Motor neuron (in vitro differentiated cells): Measurements from ENCODE around the gene ARHGAP19. TPM values are rescaled to one million over a fixed set of nuclear protein-coding genes. Genes with fewer than 3 reads are reported as not detected.

ENCODE experiments used
- ATAC-seq, 8 experiments: fragments of 200-7000 bp; cut with Tn5 transposase; replicated peaks in 6 of 8; 2 replicates each; pipeline ENCODE4 v1.8.0; 2021; ENCODE audit warnings: mild to moderate bottlenecking in 8 of 8, moderate library complexity in 8 of 8
- H3K27ac ChIP-seq, 2 donors: fragments of 250-450 bp; sonication (Bioruptor Pico); 2 replicates each; pipeline ENCODE4 v1.9.0; 2021; ENCODE audit warnings: antibody characterized with exemption in 2 of 2, mild to moderate bottlenecking in 2 of 2, moderate library complexity in 1 of 2
- H3K4me1 ChIP-seq, 2 donors: fragments of 250-450 bp; sonication (Bioruptor Pico); replicated peaks in 1 of 2; 2 replicates each; pipeline ENCODE4 v1.6.1; 2021; ENCODE audit warnings: antibody characterized with exemption in 2 of 2, mild to moderate bottlenecking in 2 of 2, moderate library complexity in 1 of 2
- H3K4me3 ChIP-seq, 5 donors: fragments of 250-450 bp; sonication (Bioruptor Pico); 2 replicates each; pipeline ENCODE4 v1.9.0; 2021; ENCODE audit warnings: antibody characterized with exemption in 5 of 5, mild to moderate bottlenecking in 5 of 5, moderate library complexity in 4 of 5
- WGBS, 10 experiments: fragments of 450-650 bp; shearing (Covaris generic); methylation state at CpG; one replicate each; pipeline ENCODE4 v1.0.0; 2022; 5-methylcytosine and 5-hydroxymethylcytosine counted together
- in situ Hi-C, 9 experiments: fragments of 400-800 bp; cut with MboI; loops; one replicate each; pipeline ENCODE4 v1.15.0; 2021; ENCODE audit warnings: low sequenced_read_pairs in 9 of 9, low pct_unique_long_range_greater_than_20kb in 2 of 9; ENCODE audit not compliant: unreplicated experiment in 9 of 9
- total RNA-seq, 8 experiments: library from RNA; unstranded; fragments of 300-600 nt; gene quantifications; 2 replicates each; pipeline versions ENCODE4 v1.2.3 to v1.2.4, GENCODE V29; 2022

ARHGAP19 gene
- total RNA-seq, 8 experiments from 2014 or later = 2.4 to 18.0 (median 11.9) TPM

DNA sequence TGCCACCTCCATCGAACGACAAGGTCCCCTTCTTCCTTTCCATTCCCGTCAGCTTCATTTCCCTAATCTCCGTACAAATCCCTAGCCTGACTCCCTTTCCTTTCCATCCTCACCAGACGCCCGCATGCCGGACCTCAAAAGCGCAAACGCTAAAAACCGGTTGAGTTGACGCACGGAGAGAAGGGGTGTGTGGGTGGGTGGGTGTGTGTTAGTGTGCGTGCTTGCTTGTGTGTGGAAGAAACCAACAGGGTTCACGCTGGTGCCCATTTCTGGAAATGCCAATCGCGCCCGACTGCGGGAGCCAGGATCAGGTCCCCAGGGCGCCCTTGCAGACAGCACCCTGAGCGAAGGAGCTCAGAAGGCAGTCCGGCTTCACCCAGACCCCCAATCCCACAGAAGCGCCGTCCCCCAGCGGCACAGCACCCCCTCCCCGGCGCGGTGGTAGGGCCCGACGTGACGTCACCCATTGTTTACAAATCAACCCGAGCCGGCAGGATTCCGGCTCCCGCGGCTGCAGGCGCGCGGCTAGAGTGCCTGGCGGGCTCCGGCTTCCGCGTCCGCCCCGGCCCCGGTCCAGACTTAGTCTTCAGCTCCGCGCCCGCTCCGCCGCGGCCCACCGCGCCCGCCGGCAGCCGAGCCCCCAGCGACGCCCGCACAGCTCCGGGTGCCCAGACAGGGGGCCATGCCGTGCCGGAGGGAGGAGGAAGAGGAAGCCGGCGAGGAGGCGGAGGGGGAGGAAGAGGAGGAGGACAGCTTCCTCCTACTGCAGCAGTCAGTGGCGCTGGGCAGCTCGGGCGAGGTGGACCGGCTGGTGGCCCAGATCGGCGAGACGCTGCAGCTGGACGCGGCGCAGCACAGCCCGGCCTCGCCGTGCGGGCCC is 26.6 kb upstream of the ARHGAP19 start, which contains the start of gene FRAT1:
Gene FRAT1, plus strand, starts transcription at position 500 of the 880 bp plus-strand sequence. Its CDS starts 183 bp downstream, at position 683.
- ATAC-seq = peak; percentile 79 to 89 (median 82)
- peak within 1 kb of the TSS; percentile 46 to 98 (median 97) for H3K4me3 ChIP-seq
- WGBS, 10 experiments = 0 to 8% (median 1%) methylated on average over 1 to 9 of the region's 79 CpGs; no CpG with 5 or more reads in 4 of the 10 experiments
- H3K27ac ChIP-seq = peak within 1 kb of the TSS; percentile 99 to 100
- peaks cover 24% of the 10 kb centered on the region in 2 donors for H3K4me1 ChIP-seq
- in situ Hi-C loops = no loop called here

DNA sequence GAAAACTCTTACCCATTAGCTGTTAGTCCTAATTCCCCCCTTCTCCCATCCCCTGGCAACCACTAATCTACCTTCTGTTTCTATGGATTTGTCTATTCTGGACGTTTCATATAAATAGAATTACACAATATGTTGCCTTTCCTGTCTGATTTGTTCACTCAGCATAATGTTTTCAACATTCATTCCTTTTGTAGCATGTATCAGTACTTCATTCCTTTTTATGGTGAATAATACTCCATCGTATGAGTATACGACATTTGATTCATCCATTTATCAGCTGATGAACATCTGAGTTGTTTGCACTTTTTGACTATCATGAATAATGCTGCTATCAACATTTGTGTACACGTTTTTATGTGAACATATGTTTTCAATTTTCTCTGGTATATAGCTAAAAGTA is 22.2 kb upstream of the ARHGAP19 start:
- 0 to 64% (median 39%) methylated on average over 1 to 4 of the region's 4 CpGs for WGBS, 10 experiments
- ATAC-seq = no peak
- Histone ChIP-seq H3K4me1 (peaks cover 0 to 4% of the 10 kb centered on the region in 2 donors), H3K4me3 (no peak overlapping the region), H3K27ac (no peak overlapping the region)
- in situ Hi-C loops = no loop called here

DNA sequence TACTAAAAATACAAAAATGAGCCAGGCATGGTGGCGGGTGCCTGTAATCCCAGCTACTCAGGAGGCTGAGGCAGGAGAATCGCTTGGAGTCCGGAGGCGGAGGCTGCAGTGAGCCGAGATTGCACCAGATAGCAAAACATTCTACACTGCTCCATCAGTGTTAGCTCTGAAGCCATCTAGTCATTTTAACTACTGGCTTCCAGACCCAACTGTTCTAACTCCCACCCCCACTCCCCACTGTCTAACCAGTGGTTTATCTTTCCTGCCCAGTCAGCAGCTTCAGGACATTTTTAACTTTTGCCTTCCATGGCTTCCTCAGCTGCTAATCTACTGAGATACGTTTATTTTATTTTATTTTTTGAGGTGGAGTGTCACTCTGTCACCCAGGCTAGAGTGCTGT is 20.5 kb upstream of the ARHGAP19 start:
- Histone ChIP-seq H3K27ac (no peak overlapping the region), H3K4me3 (no peak overlapping the region), H3K4me1 (no peaks in the 10 kb centered on the region)
- WGBS, 10 experiments = 50 to 85% (median 67%) methylated on average over 1 to 3 of the region's 6 CpGs; no CpG with 5 or more reads in 5 of the 10 experiments
- no peak for ATAC-seq
- in situ Hi-C loops = no loop called here

DNA sequence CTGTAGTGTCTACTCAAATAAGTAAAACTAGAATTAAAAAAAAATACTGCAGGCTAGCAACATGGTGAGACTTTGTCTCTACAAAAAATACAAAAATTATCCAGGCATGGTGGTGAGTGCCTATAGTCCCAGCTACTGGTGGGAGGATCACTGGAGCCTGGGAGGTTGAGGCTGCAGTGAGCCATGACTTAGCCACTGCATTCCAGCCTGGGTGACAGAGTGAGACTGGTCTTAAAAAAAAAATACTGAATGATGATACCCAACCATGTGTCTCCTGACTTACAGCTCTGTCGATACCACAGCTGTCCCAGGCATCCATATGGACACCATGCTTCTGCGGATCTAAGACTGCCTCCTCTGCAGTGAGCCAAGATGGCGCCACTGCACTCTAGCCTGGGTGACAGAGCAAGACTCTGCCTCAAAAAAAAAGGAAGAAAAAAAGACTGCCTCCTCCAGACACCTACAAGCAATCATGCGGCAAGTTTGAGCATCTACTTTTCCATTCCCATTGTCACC is 18.7 kb upstream of the ARHGAP19 start:
- in situ Hi-C loops = no loop called here
- H3K4me1 ChIP-seq = no peaks in the 10 kb centered on the region

DNA sequence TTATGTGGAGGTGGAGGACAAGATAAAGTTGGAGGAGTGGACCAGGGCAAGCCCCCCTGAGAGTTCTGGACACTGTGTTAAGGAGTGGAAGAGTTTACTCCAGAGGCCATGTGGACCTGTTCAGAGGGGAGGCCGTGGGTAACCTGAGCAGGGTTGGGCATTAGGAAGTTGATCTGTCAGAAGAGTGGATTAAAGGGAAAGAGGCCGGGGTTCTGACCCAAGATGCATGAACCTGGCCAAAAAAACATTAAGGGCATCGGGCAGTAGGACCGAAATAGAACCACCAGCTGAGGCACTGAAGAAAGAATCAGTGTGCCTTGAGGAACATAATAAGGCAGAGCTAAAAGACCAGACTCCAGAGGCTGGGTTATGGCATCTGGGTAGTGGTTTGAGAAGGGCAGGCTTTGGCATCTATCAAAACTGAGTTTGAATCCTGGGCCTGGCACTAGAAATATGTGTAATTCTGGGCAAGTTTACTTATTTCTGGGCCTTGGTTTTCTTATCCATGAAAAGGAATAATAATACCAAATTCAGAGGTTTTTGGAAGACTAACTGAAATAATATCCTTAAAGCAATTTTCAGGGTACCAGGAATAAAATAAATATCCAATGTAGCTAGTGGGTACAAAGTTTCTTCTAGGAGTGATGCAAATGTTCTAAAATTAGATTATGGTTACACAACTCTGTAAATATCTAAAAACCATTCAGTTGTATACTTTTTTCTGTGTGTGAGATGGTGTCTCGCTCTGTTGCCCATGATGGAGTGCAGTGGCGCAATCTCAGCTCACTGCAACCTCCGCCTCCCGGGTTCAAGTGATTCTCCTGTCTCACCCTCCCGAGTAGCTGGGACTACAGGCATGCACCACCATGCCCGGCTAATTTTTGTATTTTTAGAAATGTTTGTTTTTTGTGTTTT is 15.7 kb upstream of the ARHGAP19 start:
- in situ Hi-C loops = no loop called here
- no peak overlapping the region for H3K27ac ChIP-seq
- no peak overlapping the region for H3K4me3 ChIP-seq
- WGBS, 10 experiments = 43 to 82% (median 67%) methylated on average over 1 to 8 of the region's 10 CpGs; no CpG with 5 or more reads in 3 of the 10 experiments
- no peaks in the 10 kb centered on the region for H3K4me1 ChIP-seq
- no peak for ATAC-seq

More for the DNA sequence above, 18.7 kb upstream of the ARHGAP19 start:
- 0 to 97% (median 20%) methylated on average over 1 to 4 of the region's 4 CpGs; no CpG with 5 or more reads in 3 of the 10 experiments for WGBS, 10 experiments
- peak in 1 of 8 experiments; percentile 81 for ATAC-seq
- H3K27ac ChIP-seq = no peak overlapping the region
- H3K4me3 ChIP-seq = no peak overlapping the region

DNA sequence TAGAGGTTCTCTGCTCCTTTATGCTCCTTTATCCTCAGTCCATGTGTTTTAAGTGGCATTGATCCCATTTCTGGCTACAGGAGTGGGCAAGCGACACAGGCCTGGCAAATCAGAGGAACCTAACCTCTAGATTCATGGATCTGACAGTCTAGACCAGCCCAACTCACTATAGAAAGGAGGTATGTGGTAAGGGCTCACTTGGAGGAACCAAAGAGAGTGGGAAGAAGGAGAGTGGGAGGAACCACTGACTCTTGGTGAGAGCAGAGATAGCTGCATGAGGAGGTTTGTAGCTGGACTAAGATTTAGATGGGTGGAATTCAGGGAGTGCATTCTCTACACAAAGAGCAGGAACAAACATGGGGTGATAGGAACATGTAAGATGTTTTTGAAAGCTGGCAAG is 15.0 kb upstream of the ARHGAP19 start:
- 60 to 90% (median 75%) methylated on average over 1 of the region's 1 CpG; no CpG with 5 or more reads in 6 of the 10 experiments for WGBS, 10 experiments
- no peak for ATAC-seq
- no peak overlapping the region for H3K4me3 ChIP-seq
- in situ Hi-C loops = no loop called here
- H3K27ac ChIP-seq = no peak overlapping the region
- no peaks in the 10 kb centered on the region for H3K4me1 ChIP-seq

DNA sequence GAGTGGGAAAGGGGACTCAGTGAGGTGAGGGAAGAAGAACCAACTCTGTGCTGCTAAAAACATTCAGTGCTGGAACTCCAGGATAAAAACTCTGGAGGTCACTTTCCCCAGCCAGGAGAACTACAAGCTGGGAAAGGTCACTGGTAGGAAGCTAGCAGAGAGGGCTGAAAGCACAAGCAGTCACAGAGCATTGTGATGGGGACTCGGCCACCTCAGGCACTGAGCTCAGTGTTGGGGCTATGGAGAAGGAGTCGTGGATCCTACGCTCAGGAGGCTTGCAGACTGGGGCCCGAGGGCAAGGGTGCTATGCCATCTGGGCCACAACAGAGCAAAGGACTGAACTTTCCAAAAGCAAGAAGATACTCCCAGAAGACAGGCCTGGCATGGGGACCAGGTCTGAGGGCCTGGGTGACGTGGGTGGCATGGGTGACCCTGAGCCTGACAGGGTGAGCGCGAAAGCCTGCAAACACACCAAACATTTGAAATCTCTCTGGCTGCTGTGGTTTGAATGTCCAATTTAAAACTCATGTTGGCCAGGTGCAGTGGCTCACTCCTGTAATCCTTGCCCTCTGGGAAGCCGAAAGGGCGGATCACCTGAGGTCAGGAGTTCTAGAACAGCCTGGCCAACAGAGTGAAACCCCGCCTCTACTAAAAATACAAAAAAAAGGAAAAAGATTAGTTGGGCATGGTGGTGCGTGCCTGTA is 9.8 kb upstream of the ARHGAP19 start:
- no peak for ATAC-seq
- Histone ChIP-seq H3K27ac (no peak overlapping the region), H3K4me3 (no peak overlapping the region), H3K4me1 (no peaks in the 10 kb centered on the region)
- in situ Hi-C loops = no loop called here
- WGBS, 10 experiments = 20 to 97% (median 84%) methylated on average over 1 to 11 of the region's 11 CpGs; no CpG with 5 or more reads in 1 of the 10 experiments

DNA sequence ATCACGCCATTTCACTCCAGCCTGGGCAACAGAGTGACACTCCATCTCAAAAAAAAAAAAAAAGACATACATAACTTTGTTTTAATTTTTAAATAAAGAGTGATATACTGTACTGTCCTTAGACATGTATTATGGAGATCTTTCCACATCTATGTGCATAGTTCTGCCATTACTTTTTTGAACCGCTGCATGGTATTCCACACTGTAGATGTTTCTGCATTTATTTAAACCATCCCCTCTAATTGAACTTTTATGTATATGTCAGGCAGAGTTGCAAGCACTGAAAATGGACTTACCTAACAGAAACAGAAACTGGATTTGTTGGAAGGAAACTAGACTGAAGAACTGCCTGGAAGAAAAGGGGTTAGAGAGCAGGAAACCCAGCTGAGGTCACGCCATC is 8.5 kb upstream of the ARHGAP19 start:
- WGBS, 10 experiments = 0 to 100% (median 83%) methylated on average over 1 to 3 of the region's 3 CpGs; no CpG with 5 or more reads in 4 of the 10 experiments
- H3K27ac ChIP-seq = no peak overlapping the region

DNA sequence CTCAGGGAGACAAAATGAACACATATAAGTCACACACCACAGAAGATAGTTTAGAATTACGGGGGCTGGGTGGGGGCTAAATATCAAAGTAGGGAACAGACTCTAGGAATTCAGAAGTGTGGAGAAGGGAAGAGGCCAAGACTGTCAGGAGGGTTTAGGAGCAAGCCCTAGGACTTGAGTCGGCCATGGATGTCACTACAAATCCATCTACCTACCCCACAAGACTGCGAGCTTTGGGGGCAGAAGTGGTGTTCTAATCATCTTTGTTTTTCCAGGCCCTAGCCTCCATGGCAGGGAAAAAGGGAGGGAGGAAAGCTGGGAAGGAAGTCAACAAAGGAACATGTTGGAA is 5.8 kb upstream of the ARHGAP19 start:
- WGBS, 10 experiments = 0 to 100% (median 74%) methylated on average over 1 to 2 of the region's 3 CpGs; no CpG with 5 or more reads in 2 of the 10 experiments
- no peak for ATAC-seq
- in situ Hi-C loops = no loop called here
- Histone ChIP-seq H3K4me1 (no peaks in the 10 kb centered on the region), H3K27ac (no peak overlapping the region), H3K4me3 (no peak overlapping the region)

More for the DNA sequence above, 8.5 kb upstream of the ARHGAP19 start:
- Histone ChIP-seq H3K4me1 (no peaks in the 10 kb centered on the region), H3K4me3 (no peak overlapping the region)
- ATAC-seq = peak in 3 of 8 experiments; percentile 44 to 78 (median 56)
- in situ Hi-C loops = no loop called here

DNA sequence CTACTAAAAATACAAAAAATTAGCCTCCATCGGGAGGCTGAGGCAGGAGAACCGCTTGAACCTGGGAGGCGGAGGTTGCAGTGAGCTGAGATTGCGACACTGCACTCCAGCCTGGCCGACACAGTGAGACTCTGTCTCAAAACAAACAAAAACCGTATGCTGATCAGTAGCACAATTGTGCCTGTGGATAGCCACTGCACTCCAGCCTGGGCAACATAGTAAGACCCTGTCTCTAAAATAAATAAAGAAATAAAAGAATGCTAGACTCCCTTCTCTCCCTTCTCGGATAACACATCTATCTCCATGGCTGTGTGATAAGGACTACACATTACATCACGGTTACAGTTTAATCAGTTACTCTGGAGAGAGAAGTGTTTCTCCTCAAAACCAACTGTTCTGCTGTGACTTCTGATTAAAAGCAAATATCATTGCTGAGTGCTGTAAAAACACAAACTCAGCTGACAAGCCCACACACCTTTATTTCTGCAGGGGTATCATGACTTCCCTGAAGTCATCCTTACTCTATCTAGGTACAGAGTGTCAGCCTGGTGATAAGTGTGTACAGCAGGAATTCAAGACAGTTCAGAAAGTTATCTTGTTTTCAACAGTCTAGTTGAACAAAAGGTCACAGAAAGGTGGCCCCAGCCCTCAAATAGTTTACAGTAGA is 5.3 kb upstream of the ARHGAP19 start:
- ATAC-seq = no peak
- Histone ChIP-seq H3K4me3 (no peak overlapping the region), H3K4me1 (no peaks in the 10 kb centered on the region), H3K27ac (no peak overlapping the region)
- in situ Hi-C loops = no loop called here
- WGBS, 10 experiments = 48 to 93% (median 87%) methylated on average over 2 to 8 of the region's 8 CpGs; no CpG with 5 or more reads in 3 of the 10 experiments

DNA sequence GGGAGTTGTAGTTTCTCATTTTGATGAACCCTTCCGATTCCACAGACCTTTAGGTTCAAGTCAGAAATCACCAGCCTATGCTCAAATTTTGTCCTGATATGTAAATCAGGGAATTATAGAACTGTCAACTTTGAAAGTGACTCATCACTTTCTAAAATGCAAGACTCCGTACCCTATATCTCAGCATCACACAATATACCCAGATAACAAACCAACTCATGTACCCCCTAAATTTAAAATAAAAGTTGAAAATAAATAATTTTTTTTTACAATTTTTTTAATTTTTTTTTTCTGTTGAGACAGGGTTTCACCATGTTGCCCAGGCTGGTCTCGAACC is 393 bp upstream of the ARHGAP19 start:
- peaks cover 4 to 7% of the 10 kb centered on the region in 2 donors for H3K4me1 ChIP-seq
- H3K27ac ChIP-seq = no peak overlapping the region
- ATAC-seq = no peak
- 30 to 100% (median 83%) methylated on average over 1 to 3 of the region's 3 CpGs; no CpG with 5 or more reads in 1 of the 10 experiments for whole genome bisulfite sequencing, 10 experiments
- no peak overlapping the region for H3K4me3 ChIP-seq
- in situ Hi-C loops = no loop called here
